AG04450 (cell line): ENCODE data around the gene TULP4. TPM values are rescaled to one million over a fixed set of nuclear protein-coding genes. Genes with fewer than 3 reads are reported as not detected.

Experiments used
- CTCF ChIA-PET: fragments of 300-600, 350-600 bp; formaldehyde crosslinking; extraction: SDS; loops from one replicate; lab custom pipeline; 2022; ENCODE audit warnings: antibody characterized with exemption, inconsistent platforms; lab: Charles Lee
- POLR2A ChIA-PET: fragments of 350-600 bp; formaldehyde crosslinking; extraction: SDS; loops from one replicate; lab custom pipeline; 2021; ENCODE audit warnings: antibody characterized with exemption, inconsistent platforms; lab: Yijun Ruan, JAX
- DNase-seq: peaks from one replicate; pipeline ENCODE4 v3.0.0-alpha.2; 2011; ENCODE audit warnings: low read depth, low spot score
- H3K27ac ChIP-seq: one replicate; pipeline ENCODE4 v1.5.1; 2012; ENCODE audit warnings: low read depth, low read length, control low read depth
- H3K27me3 ChIP-seq: one replicate; pipeline ENCODE4 v1.6.0; 2012; ENCODE audit warnings: low read length; ENCODE audit not compliant: control insufficient read depth, insufficient read depth
- H3K4me3 ChIP-seq: 2 replicates; pipeline ENCODE4 v1.5.1; 2011; ENCODE audit warnings: mild to moderate bottlenecking, low read depth, low read length, control low read depth
- H3K9me3 ChIP-seq: 2 replicates; pipeline ENCODE4 v1.5.1; 2012; ENCODE audit warnings: low read length; ENCODE audit not compliant: control insufficient read depth, insufficient read depth
- polyA plus RNA-seq: library from polyadenylated mRNA; depleted of rRNA; stranded (reverse); fragments of >200 nt; gene quantifications from 2 replicates; pipeline ENCODE4 v1.2.3, GENCODE V29; 2011
- TF ChIP-seq, protein P1 (sequence below): IDR thresholded peaks from 2 replicates; pipeline ENCODE4 v1.5.1; 2011; ENCODE audit warnings: low read depth, low read length, control low read depth, inconsistent platforms

The TULP4 gene
- polyA plus RNA-seq, 1 experiment, result 15.9 TPM

DNA sequence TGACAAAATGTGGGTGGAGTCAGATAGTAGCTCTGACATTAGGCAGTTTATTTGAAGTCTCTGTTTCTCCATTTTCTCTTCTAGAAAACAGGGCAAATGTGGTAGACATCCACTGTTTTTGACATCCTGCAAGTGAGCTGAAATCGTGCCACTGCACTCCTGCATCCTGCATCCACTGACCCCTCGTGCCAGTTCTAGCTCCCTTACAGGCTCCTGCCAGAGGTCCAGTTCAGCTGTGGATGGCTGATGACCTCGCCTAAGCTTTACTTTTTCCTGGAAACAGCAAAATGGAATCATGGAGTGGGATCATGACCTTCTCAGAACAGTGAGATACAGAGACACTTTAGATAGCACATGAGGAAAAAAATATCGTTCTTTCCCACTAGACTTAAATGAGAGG, 58.5 kb downstream of the TULP4 start:
- TF ChIP-seq, protein P1, sequence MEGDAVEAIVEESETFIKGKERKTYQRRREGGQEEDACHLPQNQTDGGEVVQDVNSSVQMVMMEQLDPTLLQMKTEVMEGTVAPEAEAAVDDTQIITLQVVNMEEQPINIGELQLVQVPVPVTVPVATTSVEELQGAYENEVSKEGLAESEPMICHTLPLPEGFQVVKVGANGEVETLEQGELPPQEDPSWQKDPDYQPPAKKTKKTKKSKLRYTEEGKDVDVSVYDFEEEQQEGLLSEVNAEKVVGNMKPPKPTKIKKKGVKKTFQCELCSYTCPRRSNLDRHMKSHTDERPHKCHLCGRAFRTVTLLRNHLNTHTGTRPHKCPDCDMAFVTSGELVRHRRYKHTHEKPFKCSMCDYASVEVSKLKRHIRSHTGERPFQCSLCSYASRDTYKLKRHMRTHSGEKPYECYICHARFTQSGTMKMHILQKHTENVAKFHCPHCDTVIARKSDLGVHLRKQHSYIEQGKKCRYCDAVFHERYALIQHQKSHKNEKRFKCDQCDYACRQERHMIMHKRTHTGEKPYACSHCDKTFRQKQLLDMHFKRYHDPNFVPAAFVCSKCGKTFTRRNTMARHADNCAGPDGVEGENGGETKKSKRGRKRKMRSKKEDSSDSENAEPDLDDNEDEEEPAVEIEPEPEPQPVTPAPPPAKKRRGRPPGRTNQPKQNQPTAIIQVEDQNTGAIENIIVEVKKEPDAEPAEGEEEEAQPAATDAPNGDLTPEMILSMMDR, result no peak
- Histone ChIP-seq H3K27me3 (no peaks in the 10 kb centered on the region), H3K9me3 (no peaks in the 10 kb centered on the region), H3K4me3 (no peak overlapping the region), H3K27ac (no peak overlapping the region)
- no peak for DNase-seq
- ChIA-PET POLR2A (no interaction called here), CTCF (no interaction called here)

DNA sequence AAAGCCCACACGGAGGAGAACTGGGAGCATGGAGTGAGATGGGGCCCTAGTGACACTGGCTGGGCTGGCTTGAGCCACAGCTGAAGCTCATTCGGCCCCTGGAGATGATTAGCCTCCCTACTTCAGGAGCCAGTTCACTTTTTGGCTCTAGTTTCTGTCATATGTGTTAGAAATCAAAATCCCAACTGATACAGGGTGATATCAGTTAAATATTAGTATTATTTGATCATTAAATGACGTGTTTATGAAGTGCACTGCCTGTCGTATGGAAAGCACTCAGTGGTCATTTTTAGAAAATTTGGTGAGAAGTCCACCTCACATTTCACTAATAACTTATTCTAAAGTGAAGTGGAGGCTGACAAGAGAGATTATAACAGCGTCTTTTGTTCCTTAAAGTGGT, 59.0 kb downstream of the TULP4 start:
- Histone ChIP-seq H3K9me3 (no peaks in the 10 kb centered on the region), H3K27ac (no peak overlapping the region), H3K4me3 (no peak overlapping the region), H3K27me3 (no peaks in the 10 kb centered on the region)
- no peak for DNase-seq
- ChIA-PET POLR2A (no interaction called here), CTCF (no interaction called here)
- TF ChIP-seq, protein P1, result no peak

DNA sequence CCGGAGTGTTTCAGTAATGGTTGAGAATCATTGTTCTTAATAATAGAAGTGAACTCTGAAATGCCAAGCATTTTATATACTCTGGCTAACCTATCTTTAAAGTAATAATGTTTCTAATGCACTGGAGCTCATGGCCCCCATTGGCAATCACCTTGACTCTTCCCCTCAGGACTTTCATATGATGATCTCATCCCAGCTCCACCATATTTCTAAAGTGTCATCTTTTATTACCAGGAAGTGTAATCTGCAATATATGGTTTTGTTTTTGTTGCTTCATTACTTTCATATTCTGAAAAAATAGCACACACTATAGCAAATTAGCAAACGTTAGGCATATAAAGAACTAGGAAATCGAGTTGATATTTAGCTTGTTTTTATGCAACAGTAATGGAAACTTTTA, 60.3 kb downstream of the TULP4 start:
- TF ChIP-seq, protein P1, result no peak
- ChIA-PET CTCF (interaction anchor here (2.8 kb wide), 1 partner anchor 152 kb away, joined by 9 read pairs; no protein-coding TSS in a partner anchor), POLR2A (no interaction called here)
- Histone ChIP-seq H3K4me3 (no peak overlapping the region), H3K27me3 (no peaks in the 10 kb centered on the region), H3K27ac (no peak overlapping the region), H3K9me3 (no peaks in the 10 kb centered on the region)
- no peak for DNase-seq

DNA sequence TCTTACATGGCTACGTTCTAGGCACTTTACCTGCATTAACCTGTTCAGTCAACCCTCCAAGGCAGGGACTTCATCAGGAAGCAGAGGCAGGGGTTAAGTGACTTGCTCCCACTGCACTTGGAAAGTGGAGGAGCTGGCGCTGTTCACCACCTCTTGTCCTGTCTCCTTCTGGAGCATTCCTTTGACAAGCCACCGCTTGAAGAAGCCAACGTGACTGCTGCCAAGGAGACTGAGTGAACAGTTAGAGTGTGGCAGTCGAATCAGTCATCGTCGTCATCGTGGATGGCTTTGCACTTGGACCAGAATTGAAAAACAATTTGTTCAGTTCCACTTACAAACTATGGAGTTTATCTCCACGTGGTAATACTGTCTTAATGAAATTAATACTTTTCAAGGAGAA, 60.9 kb downstream of the TULP4 start:
- H3K9me3 ChIP-seq, result no peaks in the 10 kb centered on the region
- H3K27me3 ChIP-seq, result no peaks in the 10 kb centered on the region
- TF ChIP-seq, protein P1, result no peak
- no peak overlapping the region for H3K27ac ChIP-seq
- ChIA-PET POLR2A (no interaction called here), CTCF (interaction anchor here (1.5 to 2.8 kb wide), 2 partner anchors 152 to 159 kb away, joined by 4 to 9 read pairs; no protein-coding TSS in a partner anchor)
- H3K4me3 ChIP-seq, result no peak overlapping the region
- DNase-seq, result no peak

DNA sequence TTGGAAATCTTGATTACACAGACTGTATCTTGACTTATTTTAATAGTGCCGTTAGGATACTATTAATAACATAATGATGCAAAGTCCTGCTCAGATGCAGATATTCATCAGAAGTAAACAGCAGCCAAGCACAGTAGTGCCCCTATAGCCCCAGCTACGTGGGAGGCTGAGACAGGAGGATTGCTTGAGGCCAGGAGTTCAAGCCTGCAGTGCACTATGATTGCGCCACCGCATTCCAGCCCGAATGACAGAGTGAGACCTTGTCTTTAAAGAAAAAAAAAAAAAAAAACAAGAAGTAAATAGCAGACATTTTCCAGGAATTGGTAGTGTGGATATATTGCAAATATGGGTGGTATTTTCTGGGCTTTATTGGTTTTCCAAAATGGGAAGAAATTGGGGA, 61.8 kb downstream of the TULP4 start:
- Histone ChIP-seq H3K4me3 (no peak overlapping the region), H3K9me3 (no peaks in the 10 kb centered on the region), H3K27ac (no peak overlapping the region), H3K27me3 (no peaks in the 10 kb centered on the region)
- ChIA-PET CTCF (interaction anchor here (1.5 to 2.8 kb wide), 2 partner anchors 153 to 160 kb away, joined by 4 to 9 read pairs; no protein-coding TSS in a partner anchor), POLR2A (interaction anchor here (0.6 kb wide), 1 partner anchor 44 kb away, joined by 4 read pairs; no protein-coding TSS in a partner anchor)
- DNase-seq, result no peak
- TF ChIP-seq, protein P1, result no peak
